ENCODE results near the gene AKR7A2. TPM values are rescaled to one million over a fixed set of nuclear protein-coding genes. Genes with fewer than 3 reads are reported as not detected.

The AKR7A2 gene
- total RNA-seq, 1 donor from 2014 or later, result 104 TPM

- DNase-seq (ENCODE audit: low spot score), result no peak
These were observed 31.8 kb upstream of the AKR7A2 start for GRCh38 chr1:19343617-19344350.

- DNase-seq (ENCODE audit: low spot score), result no peak
These were observed 31.1 kb upstream of the AKR7A2 start for GRCh38 chr1:19342894-19343616.

- DNase-seq (ENCODE audit: low spot score), result no peak
These were observed 30.3 kb upstream of the AKR7A2 start for GRCh38 chr1:19342062-19342750.

GRCh38 chr1:19341201-19342061, 29.5 kb upstream of the AKR7A2 start:
- peak; percentile 59 for DNase-seq (ENCODE audit: low spot score)

GRCh38 chr1:19340387-19340937, 28.5 kb upstream of the AKR7A2 start:
- no peak for DNase-seq (ENCODE audit: low spot score)

- no peak for DNase-seq (ENCODE audit: low spot score)
These were observed 27.4 kb upstream of the AKR7A2 start for GRCh38 chr1:19339214-19339861.

GRCh38 chr1:19338323-19338762, 26.4 kb upstream of the AKR7A2 start:
- DNase-seq (ENCODE audit: low spot score), result peak; percentile 40

- no peak for DNase-seq (ENCODE audit: low spot score)
These were observed 25.3 kb upstream of the AKR7A2 start for GRCh38 chr1:19337289-19337688.

- no peak for DNase-seq (ENCODE audit: low spot score)
These were observed 24.6 kb upstream of the AKR7A2 start for GRCh38 chr1:19336543-19336942.

- DNase-seq (ENCODE audit: low spot score), result no peak
These were observed 21.8 kb upstream of the AKR7A2 start for GRCh38 chr1:19333587-19334354.

- DNase-seq (ENCODE audit: low spot score), result no peak
These were observed 20.9 kb upstream of the AKR7A2 start for GRCh38 chr1:19332832-19333231.

- DNase-seq (ENCODE audit: low spot score), result no peak
These were observed 19.4 kb upstream of the AKR7A2 start for GRCh38 chr1:19331262-19331878.

- no peak for DNase-seq (ENCODE audit: low spot score)
These were observed 18.6 kb upstream of the AKR7A2 start for GRCh38 chr1:19330449-19331135.

- no peak for DNase-seq (ENCODE audit: low spot score)
These were observed 17.7 kb upstream of the AKR7A2 start for GRCh38 chr1:19329611-19330010.

- DNase-seq (ENCODE audit: low spot score), result no peak
These were observed 17.2 kb upstream of the AKR7A2 start for GRCh38 chr1:19329188-19329587.

- no peak for DNase-seq (ENCODE audit: low spot score)
These were observed 16.5 kb upstream of the AKR7A2 start for GRCh38 chr1:19328486-19328885.

- DNase-seq (ENCODE audit: low spot score), result no peak
These were observed 15.8 kb upstream of the AKR7A2 start for GRCh38 chr1:19327736-19328135.

GRCh38 chr1:19327301-19327700, 15.4 kb upstream of the AKR7A2 start:
- DNase-seq (ENCODE audit: low spot score), result no peak

GRCh38 chr1:19326748-19327065, 14.8 kb upstream of the AKR7A2 start:
- no peak for DNase-seq (ENCODE audit: low spot score)

Data from mucosa of gallbladder (tissue), 1 donor.